ENCODE measurements around the gene DUS2. TPM values are rescaled to one million over a fixed set of nuclear protein-coding genes. Genes with fewer than 3 reads are reported as not detected.
"Not testable (repeated sequence)": the region's sequence is repeated elsewhere in the genome, so short reads cannot be mapped to it uniquely, and the experiment has no call there.

DUS2 gene
- total RNA-seq, 2 donors from 2014 or later: 23.3 to 43.5 TPM

DNA sequence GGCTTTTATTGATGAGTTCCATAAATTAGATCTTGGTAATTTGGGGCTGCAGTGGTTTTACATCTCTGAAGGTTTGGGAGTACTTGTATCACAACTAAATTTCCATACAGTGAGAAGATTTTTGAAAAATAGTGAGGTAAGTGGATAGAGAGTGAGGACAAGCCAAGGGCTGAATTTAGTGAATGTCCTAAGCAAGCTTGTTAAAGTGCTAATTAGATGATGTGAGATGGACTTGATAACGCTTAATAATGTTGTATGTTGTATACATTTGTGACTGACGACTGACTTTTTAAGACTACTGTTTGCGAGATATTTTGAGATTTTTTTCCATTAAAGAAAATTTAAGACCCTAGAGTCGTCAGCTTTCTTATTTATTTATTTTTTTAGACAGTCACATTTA lies 66.0 kb downstream of the DUS2 start:
- no peak for ATAC-seq
- peaks cover 8% of the 10 kb centered on the region for H3K36me3 Mint-ChIP-seq

DNA sequence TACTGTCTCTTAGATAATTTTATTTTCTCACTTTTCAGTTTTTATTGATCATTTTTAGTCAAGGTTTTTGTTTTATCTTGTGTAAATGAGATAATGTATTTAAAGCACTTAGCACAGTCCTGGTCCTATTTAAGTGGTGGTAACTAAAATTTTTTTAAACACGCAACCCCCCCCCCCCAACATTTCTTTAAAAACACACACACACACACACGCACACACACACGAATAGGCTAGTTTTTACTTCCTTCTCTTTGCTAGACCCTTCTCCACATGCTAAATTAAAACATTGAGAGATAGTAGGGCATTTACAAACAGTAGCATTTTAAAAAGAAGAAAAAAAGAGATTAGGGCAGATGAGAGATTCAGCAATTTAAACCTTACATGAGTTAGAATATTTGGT lies 67.0 kb downstream of the DUS2 start:
- Mint-ChIP-seq H3K4me1 (ENCODE audit: low read depth in 2 of 2) (peaks cover 53 to 68% of the 10 kb centered on the region in 2 donors), H3K4me3 (peak overlapping the region; percentile 79), H3K27me3 (no peaks in the 10 kb centered on the region), H3K27ac (peak overlapping the region; percentile 75 to 84), H3K9me3 (no peaks in the 10 kb centered on the region), H3K36me3 (peaks cover 8% of the 10 kb centered on the region)
- no peak for DNase-seq (ENCODE audit: low spot score)
- ATAC-seq: no peak

More for the DNA sequence above, 66.0 kb downstream of the DUS2 start:
- no peaks in the 10 kb centered on the region for H3K9me3 Mint-ChIP-seq
- DNase-seq (ENCODE audit: low spot score): no peak
- peak overlapping the region; percentile 75 to 84 for H3K27ac Mint-ChIP-seq
- peaks cover 49 to 61% of the 10 kb centered on the region in 2 donors for H3K4me1 Mint-ChIP-seq (ENCODE audit: low read depth in 2 of 2)
- no peaks in the 10 kb centered on the region for H3K27me3 Mint-ChIP-seq
- peak overlapping the region; percentile 79 for H3K4me3 Mint-ChIP-seq

DNA sequence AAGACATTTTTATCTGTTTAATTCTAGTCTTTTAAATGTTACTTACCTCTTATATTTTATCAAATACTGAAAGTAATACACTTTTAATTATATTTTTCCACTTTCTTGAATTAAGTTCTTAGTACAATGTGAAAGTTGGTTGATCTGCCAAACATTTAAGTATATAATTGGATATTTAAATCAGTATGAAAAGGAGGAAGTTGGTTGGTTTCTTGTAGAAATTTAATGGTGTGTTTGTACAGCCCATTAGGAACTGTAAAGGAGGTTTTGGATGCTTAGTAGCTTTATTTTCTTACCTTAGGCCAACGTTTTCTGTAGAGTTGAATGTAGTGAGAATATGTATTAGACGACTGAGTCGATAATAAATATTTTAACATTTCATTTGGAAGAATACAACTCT lies 67.4 kb downstream of the DUS2 start:
- Mint-ChIP-seq H3K4me3 (peak overlapping the region; percentile 79), H3K9me3 (no peaks in the 10 kb centered on the region), H3K4me1 (ENCODE audit: low read depth in 2 of 2) (peaks cover 54 to 70% of the 10 kb centered on the region in 2 donors), H3K36me3 (peaks cover 8% of the 10 kb centered on the region), H3K27ac (peak overlapping the region; percentile 75 to 84), H3K27me3 (no peaks in the 10 kb centered on the region)
- DNase-seq (ENCODE audit: low spot score) (no peak), ATAC-seq (no peak)

DNA sequence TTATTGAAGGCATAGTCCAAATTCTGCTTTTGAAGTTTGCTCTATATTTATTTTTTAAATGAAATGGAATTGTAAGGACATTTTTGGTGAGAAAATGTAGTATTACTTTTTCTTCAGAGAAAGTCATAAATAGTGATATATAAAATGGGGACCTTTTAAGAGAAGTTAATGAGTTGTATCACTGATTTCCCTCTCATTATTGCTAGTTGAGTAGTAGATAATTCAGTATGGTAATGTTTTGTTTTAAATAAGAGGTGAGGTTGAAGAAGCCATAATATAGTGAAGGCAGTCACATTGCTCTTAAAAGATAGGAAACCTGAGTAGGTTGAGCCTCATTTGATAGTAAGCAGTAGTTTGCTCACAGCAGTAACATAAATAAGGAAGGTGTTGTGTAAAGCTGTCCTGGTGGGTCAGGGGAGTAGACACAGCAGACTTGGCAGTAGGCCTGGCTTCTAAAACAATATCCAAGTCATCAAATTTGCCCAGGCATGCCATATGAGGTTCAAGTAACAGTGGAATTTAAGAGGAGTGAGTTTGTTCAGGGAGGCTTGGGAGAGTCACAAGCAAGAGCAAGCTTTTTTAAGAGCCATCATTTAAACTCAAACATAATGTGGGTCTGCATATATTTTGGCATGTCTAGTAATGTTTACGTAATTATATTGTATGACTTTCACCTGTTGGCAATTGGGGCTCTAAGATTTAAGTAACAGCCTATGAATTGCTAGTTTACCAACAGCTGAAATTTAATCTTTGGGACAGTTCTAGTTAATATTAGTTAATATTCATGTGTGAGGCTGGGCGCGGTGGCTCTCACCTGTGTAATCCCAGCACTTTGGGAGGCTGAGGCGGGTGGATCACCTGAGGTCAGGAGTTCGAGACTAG lies 68.5 kb downstream of the DUS2 start:
- DNase-seq (ENCODE audit: low spot score) (no peak), ATAC-seq (no peak)
- H3K9me3 Mint-ChIP-seq: no peaks in the 10 kb centered on the region
- H3K27ac Mint-ChIP-seq: peak overlapping the region; percentile 75 to 84
- peaks cover 56 to 78% of the 10 kb centered on the region in 2 donors for H3K4me1 Mint-ChIP-seq (ENCODE audit: low read depth in 2 of 2)
- peaks cover 4% of the 10 kb centered on the region for H3K36me3 Mint-ChIP-seq
- peak overlapping the region; percentile 46 for H3K4me3 Mint-ChIP-seq
- H3K27me3 Mint-ChIP-seq: no peaks in the 10 kb centered on the region

DNA sequence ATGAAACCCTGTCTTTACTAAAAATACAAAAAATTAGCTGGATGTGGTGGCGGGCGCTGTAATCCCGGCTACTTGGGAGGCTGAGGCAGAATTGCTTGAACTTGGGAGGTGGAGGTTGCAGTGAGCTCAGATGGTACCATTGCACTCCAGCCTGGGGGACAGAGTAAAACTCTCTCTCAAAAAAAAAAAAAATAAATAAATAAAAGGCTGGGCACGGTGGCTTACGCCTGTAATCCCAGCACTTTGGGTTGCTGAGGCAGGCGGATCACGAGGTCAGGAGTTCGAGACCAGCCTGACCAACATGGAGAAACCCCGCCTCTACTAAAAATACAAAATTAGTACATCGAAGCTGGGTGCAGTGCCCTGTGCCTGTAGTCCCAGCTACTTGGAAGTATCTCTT lies 69.2 kb downstream of the DUS2 start:
- not testable (repeated sequence) for H3K9me3 Mint-ChIP-seq; H3K36me3 Mint-ChIP-seq; DNase-seq (ENCODE audit: low spot score); ATAC-seq; H3K4me3 Mint-ChIP-seq; H3K27me3 Mint-ChIP-seq
- Mint-ChIP-seq H3K4me1 (ENCODE audit: low read depth in 2 of 2) (peaks cover 59 to 79% of the 10 kb centered on the region in 2 donors), H3K27ac (peak overlapping the region; percentile 75 to 84)

DNA sequence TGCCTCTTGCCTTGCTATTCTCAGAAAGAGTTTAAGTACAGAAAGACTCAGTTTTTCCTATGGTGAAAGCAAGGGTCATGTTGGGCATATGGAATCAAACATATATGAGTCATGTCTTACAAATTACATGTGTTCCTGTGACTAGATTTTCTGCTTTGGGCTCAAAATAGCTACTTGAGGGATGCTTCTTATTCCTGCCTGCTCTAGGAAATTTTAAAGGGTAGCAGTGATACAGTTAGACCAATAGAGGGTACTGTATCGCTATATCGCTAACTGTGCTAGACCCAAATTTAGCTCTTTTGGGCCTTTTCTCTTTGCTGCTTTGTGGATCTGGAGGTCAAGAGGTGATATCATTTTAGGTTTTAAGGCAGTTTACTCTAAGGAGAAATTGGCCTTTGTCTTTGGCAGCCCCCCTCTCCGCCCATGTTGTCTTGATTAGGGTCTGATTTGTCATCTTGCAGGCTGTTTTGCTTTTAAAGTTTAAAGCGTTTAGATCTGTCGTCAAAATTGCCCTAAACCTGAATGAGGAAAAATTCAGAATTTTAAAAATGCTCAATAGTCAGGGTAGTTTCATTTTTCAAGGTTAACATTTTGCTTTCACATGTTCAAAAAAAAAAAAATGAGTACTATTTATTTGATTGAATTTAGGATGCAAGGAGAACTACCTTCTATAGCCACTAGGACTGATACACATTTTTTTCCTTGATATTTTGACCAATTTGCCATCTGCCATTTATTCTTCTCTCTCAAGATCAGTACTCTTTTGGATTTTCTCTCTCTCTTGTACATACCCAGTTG lies 70.9 kb downstream of the DUS2 start:
- peaks cover 54 to 77% of the 10 kb centered on the region in 2 donors for H3K4me1 Mint-ChIP-seq (ENCODE audit: low read depth in 2 of 2)
- ATAC-seq: peak; percentile 65 to 68
- no peaks in the 10 kb centered on the region for H3K36me3 Mint-ChIP-seq
- no peak for DNase-seq (ENCODE audit: low spot score)
- H3K9me3 Mint-ChIP-seq: no peaks in the 10 kb centered on the region
- H3K4me3 Mint-ChIP-seq: peak overlapping the region; percentile 23
- H3K27ac Mint-ChIP-seq: peak overlapping the region; percentile 58 to 75
- no peaks in the 10 kb centered on the region for H3K27me3 Mint-ChIP-seq

DNA sequence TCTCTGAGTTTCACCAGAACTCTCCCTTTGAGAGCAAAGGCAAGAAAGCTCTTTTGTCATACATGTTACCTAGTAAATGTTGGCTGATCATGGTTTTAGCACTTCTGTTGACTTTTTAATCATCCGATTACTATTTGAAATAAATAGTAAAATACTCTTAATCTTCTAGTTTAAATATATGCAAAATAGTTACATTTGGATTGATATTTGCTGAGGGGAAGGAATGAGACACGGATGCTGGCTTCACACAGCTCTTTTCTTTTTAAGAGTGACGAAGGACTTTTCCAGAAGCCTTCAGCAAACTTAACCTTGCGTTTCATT lies 71.5 kb downstream of the DUS2 start:
- DNase-seq (ENCODE audit: low spot score) (no peak), ATAC-seq (no peak)
- peak overlapping the region; percentile 23 for H3K4me3 Mint-ChIP-seq
- H3K27ac Mint-ChIP-seq: peak overlapping the region; percentile 58 to 75
- peaks cover 52 to 72% of the 10 kb centered on the region in 2 donors for H3K4me1 Mint-ChIP-seq (ENCODE audit: low read depth in 2 of 2)
- no peaks in the 10 kb centered on the region for H3K36me3 Mint-ChIP-seq
- no peaks in the 10 kb centered on the region for H3K9me3 Mint-ChIP-seq
- H3K27me3 Mint-ChIP-seq: no peaks in the 10 kb centered on the region

DNA sequence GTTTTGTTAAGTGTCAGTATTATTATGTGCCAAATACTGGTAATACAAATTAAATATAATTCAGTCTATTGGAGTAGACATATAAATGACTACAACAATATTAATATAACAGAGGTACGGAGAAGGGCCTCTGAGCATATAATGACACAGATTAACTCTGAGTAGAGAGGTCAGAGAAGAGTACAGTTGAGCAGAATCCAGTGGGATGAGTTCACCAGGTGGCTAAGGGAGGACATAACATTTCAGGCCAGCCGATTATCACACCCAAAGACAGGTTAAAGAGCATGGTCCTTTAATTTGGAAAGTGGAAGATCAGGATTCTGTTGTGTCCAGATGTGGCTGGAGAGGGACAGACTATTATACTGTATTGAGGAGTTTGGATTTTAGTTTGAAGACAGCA lies 73.4 kb downstream of the DUS2 start:
- Mint-ChIP-seq H3K4me1 (ENCODE audit: low read depth in 2 of 2) (peaks cover 45 to 62% of the 10 kb centered on the region in 2 donors), H3K9me3 (no peaks in the 10 kb centered on the region), H3K36me3 (no peaks in the 10 kb centered on the region), H3K27me3 (no peaks in the 10 kb centered on the region), H3K4me3 (no peak overlapping the region), H3K27ac (peak overlapping the region; percentile 19 to 58)
- DNase-seq (ENCODE audit: low spot score): no peak
- ATAC-seq: no peak

DNA sequence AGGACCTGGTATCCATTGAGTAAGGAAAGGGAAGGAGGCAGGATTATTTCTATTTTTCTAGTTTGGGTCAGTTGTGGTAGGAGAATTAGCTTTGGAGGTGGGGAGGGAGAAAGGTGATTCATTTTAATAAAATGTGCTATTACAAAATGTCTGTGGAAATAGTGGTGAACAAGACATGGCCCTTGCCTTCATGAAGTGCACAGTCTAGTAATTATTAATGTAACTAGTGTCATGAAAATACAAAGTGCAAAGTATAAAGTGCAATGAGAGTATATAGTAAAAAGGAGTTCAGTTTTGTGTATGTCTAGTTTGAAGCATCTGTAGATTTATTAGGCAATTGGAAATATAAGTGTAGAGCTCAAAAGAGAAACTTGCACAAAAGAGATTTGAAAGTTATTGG lies 74.0 kb downstream of the DUS2 start:
- no peak for ATAC-seq
- no peak for DNase-seq (ENCODE audit: low spot score)
- no peaks in the 10 kb centered on the region for H3K9me3 Mint-ChIP-seq
- H3K27ac Mint-ChIP-seq: peak overlapping the region; percentile 0 to 19
- no peaks in the 10 kb centered on the region for H3K27me3 Mint-ChIP-seq
- H3K36me3 Mint-ChIP-seq: no peaks in the 10 kb centered on the region
- H3K4me3 Mint-ChIP-seq: no peak overlapping the region
- H3K4me1 Mint-ChIP-seq (ENCODE audit: low read depth in 2 of 2): peaks cover 44 to 63% of the 10 kb centered on the region in 2 donors

DNA sequence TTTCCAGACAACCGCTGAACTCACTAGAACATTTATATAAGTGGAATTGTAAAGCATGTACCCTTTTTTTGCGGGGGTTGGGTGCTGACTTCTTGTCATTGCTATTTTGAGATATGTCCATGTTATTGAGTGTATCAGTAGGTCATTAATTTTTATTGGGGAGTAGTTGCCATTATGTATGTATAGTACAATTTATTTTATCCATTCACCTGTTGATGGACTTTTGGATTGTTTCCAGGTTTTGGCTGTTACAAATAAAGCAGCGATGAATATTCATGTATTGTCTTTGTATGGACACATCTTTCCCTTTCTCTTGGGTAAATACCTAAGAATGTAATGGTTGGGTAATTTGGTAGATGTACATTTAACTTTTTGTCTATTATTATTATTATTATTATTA lies 74.8 kb downstream of the DUS2 start:
- H3K9me3 Mint-ChIP-seq: no peaks in the 10 kb centered on the region
- H3K4me1 Mint-ChIP-seq (ENCODE audit: low read depth in 2 of 2): peaks cover 49 to 67% of the 10 kb centered on the region in 2 donors
- no peaks in the 10 kb centered on the region for H3K27me3 Mint-ChIP-seq

DNA sequence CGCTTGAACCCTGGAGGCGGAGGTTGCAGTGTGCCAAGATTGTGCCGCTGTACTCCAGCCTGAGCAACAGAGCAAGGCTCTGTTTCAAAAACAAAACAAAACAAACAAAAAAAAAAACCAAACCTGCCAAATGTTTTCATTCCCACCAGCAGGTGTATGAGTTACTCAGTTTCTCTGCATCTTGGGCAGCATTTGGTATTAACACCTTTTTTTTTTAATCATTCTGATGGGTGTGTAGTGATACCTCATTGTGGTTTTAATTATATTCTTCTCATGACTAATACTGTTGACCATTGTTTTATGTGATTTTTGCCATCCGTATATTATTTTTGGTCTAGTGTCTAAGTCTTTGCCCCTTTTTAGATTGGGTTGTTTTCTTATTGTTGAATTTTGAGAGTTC lies 77.4 kb downstream of the DUS2 start:
- H3K27me3 Mint-ChIP-seq: no peaks in the 10 kb centered on the region
- H3K36me3 Mint-ChIP-seq: peaks cover 5% of the 10 kb centered on the region
- peaks cover 2% of the 10 kb centered on the region for H3K9me3 Mint-ChIP-seq
- peak overlapping the region; percentile 30 for H3K4me3 Mint-ChIP-seq
- peak overlapping the region in 1 of 2 donors; percentile 7 for H3K27ac Mint-ChIP-seq
- H3K4me1 Mint-ChIP-seq (ENCODE audit: low read depth in 2 of 2): peaks cover 51 to 72% of the 10 kb centered on the region in 2 donors
- DNase-seq (ENCODE audit: low spot score) (no peak), ATAC-seq (peak in 1 of 2 donors; percentile 62)

More for the DNA sequence above, 74.8 kb downstream of the DUS2 start:
- DNase-seq (ENCODE audit: low spot score): no peak
- Mint-ChIP-seq H3K27ac (peak overlapping the region in 1 of 2 donors; percentile 19), H3K36me3 (no peaks in the 10 kb centered on the region), H3K4me3 (no peak overlapping the region)
- ATAC-seq: no peak

DNA sequence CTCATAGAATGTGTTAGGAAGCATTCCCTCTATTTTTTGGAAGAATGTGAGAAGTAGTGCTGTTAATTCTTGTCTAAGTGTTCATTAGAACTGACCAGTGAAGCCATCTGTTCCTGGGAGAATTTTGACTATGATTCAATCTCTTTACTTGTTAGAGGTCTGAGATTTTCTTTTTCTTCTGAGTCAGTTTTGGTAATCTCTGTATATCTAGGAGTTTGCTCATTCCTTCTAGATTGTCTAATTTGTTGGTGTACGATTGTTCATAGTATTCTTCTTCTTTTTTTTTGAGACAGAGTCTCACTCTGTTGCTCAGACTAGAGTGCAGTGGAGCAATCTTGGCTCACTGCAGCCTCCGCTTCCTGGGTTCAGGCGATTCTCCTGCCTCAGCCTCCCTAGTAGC lies 82.5 kb downstream of the DUS2 start:
- peaks cover 72 to 80% of the 10 kb centered on the region in 2 donors for H3K4me1 Mint-ChIP-seq (ENCODE audit: low read depth in 2 of 2)
- H3K36me3 Mint-ChIP-seq: peaks cover 32% of the 10 kb centered on the region
- H3K27me3 Mint-ChIP-seq: no peaks in the 10 kb centered on the region
- no peak for DNase-seq (ENCODE audit: low spot score)
- H3K4me3 Mint-ChIP-seq: peak overlapping the region; percentile 28
- H3K9me3 Mint-ChIP-seq: peaks cover 5% of the 10 kb centered on the region
- no peak for ATAC-seq
- peak overlapping the region; percentile 33 to 72 for H3K27ac Mint-ChIP-seq

DNA sequence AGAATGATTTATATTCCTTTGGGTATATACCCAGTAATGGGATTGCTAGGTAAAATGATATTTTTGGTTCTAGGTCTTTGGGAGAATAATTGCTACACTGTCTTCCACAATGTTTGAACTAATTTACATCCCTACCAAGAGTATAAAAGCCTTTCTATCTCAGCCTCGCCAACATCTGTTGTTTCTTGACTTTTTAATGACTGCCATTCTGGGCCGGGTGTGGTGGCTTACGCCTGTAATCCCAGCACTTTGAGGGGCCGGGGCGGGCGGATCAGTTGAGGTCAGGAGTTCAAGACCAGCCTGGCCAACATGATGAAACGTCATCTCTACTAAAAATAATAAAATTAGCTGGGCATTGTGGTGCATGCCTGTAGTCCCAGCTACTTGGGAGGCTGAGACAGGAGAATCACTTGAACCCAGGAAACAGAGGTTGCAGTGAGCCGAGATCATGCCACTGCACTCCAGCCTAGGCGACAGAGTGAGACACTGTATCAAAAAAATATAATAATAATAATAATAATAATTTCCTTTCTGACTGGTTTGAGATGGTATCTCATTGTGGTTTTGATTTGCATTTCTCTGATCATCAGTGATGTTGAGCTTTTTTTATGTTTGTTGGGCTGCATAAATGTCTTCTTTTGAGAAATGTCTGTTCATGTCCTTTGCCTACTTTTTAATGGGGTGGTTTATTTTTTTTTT lies 84.3 kb downstream of the DUS2 start:
- not testable (repeated sequence) for DNase-seq (ENCODE audit: low spot score); ATAC-seq; H3K4me3 Mint-ChIP-seq; H3K27me3 Mint-ChIP-seq
- H3K9me3 Mint-ChIP-seq: peaks cover 12% of the 10 kb centered on the region
- H3K36me3 Mint-ChIP-seq: peaks cover 42% of the 10 kb centered on the region
- peak overlapping the region in 1 of 2 donors; percentile 37 for H3K27ac Mint-ChIP-seq
- H3K4me1 Mint-ChIP-seq (ENCODE audit: low read depth in 2 of 2): peaks cover 74 to 80% of the 10 kb centered on the region in 2 donors
